ENCODE measurements around the gene NMRK2.
A peak's percentile ranks its signal among the peaks of the same experiment; 100 is the strongest.

DNA sequence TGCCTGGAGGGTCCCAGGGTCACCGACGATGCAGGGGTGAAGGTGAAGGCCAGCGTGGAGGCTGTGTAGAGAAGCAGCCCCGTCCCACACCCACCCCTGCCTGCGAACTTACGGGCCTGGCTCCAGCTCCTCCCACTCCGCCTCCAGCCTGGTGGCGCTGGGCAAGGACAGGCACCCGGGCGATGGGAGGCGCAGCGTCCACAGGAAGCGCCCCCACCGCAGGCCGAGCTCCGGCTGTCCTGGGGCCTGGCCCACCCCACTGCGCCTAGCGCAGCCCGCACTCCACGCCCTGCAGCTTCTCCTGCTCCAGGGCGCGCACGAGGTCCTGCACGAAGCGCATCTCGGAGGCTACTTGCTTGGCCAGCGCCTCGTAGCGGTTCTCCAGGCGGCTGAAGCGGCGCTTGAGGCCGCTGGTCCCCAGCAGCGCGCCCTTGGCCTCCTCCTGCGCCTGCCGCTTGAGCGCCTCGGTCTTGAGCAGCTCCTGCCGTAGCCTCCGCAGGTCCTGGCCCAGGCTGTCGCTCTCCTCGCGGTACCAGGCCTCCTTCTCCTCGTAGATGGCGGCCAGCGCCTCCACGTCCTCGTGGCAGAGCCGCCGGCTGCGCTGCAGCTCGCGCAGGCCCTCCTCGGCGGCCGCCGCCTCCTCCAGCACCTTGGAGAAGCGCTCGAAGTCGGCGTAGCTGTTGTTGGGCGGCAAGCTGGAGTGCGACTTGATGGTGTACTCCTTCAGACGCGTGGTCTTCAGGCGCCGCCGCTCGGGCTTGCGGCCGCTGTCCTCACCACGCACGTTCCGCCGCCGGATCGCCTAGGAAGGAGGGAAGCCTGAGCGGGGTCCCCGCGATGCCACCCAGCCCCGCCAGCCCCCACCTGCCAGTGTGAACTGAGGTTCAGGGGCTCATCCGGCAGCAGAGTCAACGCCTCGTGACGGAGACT is 26.2 kb downstream of the NMRK2 start:
- TF ChIP-seq, protein P1, sequence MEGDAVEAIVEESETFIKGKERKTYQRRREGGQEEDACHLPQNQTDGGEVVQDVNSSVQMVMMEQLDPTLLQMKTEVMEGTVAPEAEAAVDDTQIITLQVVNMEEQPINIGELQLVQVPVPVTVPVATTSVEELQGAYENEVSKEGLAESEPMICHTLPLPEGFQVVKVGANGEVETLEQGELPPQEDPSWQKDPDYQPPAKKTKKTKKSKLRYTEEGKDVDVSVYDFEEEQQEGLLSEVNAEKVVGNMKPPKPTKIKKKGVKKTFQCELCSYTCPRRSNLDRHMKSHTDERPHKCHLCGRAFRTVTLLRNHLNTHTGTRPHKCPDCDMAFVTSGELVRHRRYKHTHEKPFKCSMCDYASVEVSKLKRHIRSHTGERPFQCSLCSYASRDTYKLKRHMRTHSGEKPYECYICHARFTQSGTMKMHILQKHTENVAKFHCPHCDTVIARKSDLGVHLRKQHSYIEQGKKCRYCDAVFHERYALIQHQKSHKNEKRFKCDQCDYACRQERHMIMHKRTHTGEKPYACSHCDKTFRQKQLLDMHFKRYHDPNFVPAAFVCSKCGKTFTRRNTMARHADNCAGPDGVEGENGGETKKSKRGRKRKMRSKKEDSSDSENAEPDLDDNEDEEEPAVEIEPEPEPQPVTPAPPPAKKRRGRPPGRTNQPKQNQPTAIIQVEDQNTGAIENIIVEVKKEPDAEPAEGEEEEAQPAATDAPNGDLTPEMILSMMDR (IDR thresholded peaks at IDR 0.05) = no peak
- no peak for TF ChIP-seq POLR2A (IDR thresholded peaks at IDR 0.05)
- TF ChIP-seq POLR2AphosphoS5 (IDR thresholded peaks at IDR 0.05) = peak; percentile 12
- TF ChIP-seq EP300 (IDR thresholded peaks at IDR 0.05) = no peak

Data from gastroesophageal sphincter (tissue), 3 donors.